LoVo (cell line): ENCODE results near the gene CAPS2.
"Not testable (repeated sequence)": the region's sequence is repeated elsewhere in the genome, so short reads cannot be mapped to it uniquely, and the experiment has no call there.

ENCODE experiments used
- DNase-seq: peaks from one replicate; pipeline ENCODE4 v3.0.0-alpha.2; 2016; ENCODE audit warnings: low spot score

Gene CAPS2

DNA sequence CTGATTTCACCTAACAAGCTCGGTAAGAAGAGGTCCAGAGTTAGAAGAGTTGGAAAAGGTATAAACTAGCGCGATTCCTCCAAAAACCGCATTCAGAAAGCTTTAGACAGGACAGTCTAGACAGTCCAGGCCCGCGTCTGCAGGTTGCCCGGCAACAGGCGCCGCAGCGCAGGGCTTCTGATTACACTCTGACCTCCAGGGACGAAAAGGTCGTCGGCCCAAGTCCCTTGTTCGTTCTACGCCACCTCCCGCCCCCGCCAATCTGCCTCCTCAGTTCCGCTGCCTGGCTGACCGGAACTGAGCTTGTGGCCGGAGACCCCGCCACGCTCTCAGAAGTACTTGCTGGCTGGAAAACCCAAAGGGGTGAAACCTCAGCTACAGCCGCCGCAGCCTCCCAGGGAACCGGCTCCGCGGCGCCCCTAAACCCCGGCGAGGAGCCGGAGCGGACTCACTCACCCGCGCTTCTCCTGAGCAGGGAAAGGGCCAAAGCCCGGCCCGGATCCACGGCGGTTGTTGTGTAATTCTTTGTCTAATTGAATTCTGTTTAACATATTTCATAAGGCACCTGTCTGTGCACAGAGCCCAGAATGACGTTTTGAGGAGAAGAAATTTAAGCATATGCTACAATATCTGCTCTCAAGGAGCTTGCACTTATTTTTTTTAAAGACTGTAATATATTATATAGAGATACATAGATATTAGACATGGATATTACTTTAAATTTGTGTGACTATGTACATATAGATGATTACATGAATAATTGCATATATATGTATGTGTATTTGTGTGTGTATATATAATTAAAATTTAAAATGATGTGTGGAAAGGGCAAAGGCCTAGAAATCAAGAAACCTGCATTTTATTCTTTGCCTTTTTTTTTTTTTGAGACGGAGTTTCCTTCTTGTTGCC is at the start of gene CAPS2:
Gene CAPS2 (minus strand): TSS at position 407 of the 909 bp plus-strand sequence. CDS start 3,826 bp downstream, outside the sequence.
- peak; percentile 89 for DNase-seq

DNA sequence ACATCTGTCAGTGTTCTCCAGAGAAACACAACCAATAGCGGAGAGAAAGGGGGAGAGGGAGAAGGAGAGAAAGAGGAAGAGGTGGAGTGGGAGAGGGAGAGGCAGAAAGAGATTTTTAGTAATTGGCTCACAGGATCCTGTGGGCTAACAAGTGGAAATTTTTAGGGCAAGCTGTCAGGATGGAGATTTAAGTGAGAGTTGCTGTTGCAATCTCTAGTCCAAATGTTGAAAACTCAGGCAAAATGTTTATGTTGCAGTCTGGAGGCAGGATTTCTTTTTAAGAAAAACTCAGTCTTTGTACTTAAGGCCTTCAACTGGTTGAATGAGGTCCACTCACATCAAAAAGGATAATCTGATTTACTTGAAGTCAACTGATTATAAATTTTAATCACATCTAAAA is 48.2 kb upstream of the CAPS2 start:
- DNase-seq = no peak

DNA sequence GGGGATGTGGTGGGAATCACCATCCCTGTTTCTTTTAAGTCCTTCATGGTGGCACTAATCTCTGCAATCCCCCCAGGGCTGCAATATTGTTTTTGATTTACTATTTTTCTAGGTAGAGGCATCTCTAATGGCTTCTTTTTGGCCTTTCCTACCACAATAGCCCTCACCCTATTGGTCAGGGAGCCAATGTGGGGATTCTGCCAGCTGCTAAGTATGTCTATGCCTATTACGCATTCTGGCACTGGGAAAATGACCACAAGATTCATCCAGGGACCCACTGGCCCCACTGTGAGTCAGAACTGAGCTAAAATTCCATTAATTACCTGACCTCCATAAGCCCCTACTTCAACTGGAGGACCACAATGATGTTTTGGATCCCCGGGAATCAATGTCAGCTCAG is 44.8 kb upstream of the CAPS2 start:
- DNase-seq = no peak

DNA sequence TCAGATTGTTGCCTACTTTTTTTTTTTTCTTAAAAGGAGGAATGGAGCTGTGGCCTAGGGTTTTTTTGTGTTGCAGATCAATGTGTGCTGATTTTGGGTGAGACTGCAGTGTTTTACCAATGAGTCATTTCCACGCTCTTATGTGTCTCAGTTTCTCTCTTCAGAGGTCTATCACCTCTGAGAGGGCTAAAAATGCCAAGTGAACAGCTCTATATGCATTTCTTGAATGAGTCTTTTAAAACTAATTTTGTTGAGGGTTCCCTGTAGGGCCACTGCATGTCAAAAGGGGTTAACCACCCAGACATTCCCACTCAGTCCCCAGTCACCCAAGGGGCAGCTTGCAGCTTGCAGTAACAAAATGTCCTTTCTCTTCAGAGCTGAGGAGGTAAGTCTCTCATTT is 36.5 kb upstream of the CAPS2 start:
- DNase-seq = no peak

DNA sequence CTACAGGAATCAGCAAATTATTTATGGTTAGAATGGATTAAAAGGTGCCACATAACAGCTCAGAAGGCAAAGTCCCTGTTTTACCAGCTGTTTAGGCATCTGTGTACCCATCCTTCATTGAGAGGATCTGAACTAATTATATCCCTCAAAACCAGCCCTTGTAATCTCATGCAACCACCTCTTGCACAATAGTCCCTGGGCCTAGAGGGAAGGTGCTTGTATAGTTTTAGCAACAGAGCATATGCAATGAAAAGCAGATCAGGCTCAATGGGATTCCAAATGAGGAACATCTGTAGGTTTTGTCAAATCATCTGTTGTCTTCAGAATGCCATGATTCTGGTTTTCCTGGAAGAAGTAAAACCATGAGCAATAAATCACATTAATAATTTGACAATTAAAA is 34.8 kb upstream of the CAPS2 start:
- no peak for DNase-seq

DNA sequence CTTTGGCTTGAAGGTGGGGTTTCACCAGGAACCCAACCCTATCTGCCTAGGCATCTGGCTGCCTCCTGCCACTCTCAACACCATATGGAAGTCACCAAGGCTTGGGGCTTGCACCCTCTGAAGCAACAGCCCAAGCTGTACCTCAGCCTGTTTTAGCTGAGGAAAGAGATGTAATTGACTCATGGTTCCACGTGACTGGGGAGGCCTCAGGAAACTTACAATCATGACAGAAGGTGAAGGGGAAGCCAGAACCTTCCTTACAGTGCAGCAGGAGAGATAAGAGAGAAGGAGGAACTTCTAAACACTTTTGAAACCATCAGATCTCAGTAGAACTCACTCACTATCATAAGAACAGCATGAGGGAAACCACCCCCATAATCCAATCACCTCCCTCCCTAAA is 31.3 kb upstream of the CAPS2 start:
- no peak for DNase-seq

DNA sequence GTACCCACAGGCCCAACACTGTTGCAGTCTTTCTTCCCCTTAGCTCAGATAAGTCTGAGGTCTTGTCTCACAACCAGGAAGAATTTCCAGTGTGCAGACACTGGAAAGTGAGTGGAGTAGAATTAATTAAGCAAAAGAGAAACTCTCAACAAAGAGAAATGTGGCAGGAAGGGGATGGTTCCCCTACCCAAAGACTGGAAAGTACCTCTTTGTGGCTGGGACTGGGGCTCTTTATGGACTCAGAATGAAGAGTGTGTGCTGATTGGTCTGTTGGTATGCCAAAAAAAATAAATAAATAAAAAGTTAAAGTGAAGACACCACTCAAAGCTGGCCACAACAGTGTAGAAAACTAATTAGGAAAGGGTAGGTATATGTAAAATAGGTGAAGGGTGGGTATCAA is 30.8 kb upstream of the CAPS2 start:
- no peak for DNase-seq

DNA sequence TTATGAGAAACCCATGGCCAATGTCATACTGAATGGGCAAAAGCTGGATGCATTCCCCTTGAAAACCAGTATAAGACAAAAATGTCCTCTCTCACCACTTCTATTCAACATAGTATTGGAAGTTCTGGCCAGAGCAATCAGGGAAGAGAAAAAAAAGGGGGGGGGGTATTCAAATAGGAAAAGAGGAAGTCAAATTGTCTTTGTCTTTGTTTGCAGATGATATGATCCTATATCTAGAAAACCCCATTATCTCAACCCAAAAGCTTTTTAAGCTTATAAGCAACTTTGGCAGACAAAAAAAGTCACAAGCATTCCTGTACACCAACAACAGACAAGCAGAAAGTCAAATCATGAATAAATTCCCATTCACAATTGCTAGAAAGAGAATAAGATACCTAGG is 23.9 kb upstream of the CAPS2 start:
- DNase-seq = no peak

DNA sequence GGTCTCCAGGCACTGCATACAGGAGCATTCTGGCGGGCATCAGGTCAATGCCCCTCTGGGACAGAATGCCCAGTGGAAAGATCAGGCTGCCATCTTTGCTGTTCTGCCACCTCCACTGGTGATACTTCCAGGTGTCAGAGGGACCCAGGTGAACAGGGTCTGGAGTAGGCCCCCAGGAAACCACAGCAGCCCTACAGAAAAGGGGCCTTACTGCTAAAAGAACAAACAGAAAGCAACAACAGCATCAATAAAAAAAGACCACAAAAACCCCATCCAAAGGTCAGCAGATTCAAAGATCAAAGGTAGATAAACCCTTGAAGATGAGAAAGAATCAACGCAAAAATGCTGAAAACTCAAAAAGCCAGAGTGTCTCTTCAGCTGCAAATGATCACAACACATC is 20.3 kb upstream of the CAPS2 start:
- no peak for DNase-seq

DNA sequence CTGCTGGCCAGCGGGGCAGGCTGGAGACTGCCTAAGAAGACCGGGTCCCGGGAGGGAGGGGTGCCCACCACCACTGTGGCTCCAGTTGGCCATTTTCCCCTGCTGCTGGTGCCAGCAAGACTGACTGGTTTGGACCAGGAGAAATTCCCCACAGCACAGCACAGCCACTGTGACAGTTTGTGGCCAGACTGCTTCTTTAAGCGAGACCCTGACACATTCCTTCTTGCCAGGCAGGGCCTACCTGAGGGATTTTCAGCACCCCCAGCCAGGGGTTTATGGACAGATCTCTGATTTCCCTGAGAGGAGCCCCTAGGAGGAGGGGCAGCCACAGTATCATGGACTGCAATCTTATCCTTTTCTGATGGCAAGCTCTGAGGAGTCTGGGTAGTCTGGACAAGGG is 19.8 kb upstream of the CAPS2 start:
- DNase-seq = no peak

DNA sequence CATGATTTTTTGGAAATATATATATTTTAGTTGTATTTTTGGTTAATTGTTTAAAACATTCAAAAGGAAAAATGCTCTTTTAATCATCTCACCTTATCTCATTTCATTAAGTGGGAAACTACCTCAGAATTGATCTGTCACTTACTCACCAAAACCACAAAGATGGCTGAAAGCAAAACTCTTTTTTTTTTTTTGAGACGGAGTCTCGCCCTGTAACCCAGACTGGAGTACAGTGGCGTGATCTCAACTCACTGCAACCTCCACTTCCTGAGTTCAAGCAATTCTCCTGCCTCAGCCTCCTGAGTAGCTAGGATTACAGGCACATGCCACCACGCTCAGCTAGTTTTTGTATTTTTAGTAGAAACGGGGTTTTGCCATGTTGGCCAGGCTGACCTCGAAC is 16.1 kb upstream of the CAPS2 start:
- not testable (repeated sequence) for DNase-seq

DNA sequence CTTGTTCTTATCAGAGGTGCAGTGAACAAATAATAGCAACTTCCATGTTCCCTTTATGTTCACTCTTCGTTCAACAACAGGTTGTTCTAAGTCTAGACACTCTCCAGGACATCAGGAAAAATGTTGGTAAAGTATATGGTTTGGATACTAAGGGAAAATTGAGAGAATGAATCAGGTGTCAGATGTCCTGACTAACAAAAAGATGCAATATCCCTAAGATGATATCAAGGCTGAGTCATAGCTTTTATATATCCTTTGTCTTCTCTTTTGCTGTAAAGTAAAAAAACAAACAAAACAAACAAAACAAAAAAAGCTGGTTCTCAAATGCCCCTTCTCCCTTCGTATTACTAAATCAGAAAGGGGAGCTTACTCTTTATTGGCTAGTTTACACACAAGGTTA is 15.4 kb upstream of the CAPS2 start:
- DNase-seq = no peak

DNA sequence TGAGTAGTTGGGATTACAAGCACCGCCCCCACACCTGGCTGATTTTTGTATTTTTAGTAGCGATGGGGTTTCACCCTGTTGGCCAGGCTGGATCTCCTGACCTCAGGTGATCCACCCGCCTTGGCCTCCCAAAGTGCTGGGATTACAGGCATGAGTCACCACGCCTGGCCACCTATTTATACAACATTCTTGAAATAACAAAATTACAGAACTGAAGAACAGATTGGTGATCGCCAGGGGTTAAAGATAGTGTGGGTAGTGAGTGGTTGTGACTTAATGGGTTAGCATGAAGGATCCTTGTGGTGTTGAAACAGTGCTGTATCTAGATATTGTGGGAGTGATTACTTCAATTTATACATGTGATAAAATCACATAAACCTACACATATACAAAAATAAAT is 11.7 kb upstream of the CAPS2 start:
- DNase-seq = no peak

DNA sequence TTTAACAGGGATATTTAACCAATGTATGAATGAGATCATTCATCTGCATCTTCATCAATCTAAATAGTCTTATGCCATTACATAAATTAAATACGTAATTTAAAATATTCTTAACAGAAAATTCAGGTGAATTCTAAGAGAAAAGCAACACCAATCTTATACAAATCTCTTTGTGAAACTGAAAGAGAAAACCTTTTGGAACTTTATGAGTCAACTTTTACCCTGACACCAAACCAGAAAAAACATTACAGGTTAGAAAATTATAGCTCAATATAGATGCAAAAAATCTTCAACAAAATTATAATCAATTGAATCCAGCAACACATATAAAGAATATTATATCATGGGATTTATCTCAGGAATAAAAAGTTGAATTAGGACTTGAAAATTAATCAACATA is 7.8 kb upstream of the CAPS2 start:
- DNase-seq = no peak

DNA sequence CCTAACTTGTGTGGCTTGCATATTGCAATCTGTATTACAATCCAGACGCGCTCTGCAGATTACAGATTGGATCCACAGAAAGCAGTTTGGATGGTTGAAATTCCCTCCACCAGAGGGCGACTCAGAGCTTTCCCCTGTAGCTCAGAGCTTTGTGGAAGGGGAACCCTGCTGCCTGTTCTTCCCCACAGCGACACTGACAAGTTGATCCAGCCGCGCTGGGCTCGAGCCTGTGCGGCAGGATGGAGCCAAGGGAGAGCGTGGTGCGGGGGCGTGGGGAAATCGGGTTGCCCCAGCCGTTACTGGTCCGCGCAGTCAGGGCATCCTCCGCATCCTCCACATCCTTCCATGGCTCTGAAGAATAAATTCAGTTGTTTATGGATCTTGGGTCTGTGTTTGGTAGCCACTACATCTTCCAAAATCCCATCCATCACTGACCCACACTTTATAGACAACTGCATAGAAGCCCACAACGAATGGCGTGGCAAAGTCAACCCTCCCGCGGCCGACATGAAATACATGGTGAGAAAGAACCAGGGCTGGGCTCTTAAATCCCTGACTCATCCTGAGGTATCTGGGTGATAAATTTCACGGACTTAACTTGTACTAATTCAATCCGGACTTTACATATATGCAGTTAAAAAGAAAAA is 4.4 kb upstream of the CAPS2 start, which contains the start of gene GLIPR1L1:
Gene GLIPR1L1 (plus strand): TSS at position 287 of the 647 bp plus-strand sequence. CDS start 59 bp downstream, at position 346.
- DNase-seq = peak; percentile 37

DNA sequence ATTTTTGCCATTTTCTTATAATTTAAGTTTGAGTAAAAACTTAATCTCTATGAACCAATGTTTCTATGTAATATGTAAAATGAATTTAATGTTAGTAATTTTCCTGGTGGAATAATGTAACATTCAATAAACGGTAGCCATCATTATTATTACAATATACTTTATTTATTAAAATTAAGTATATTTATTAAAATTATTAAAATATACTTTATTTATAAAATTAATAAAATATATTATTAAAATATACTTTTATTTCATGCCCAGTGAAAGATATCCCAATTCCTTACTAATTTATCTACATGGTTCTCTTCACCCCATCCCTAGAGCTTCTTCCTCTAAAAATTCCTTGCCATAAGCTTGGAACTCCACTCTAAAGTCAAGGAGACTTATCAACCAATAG is 2.5 kb downstream of the CAPS2 start:
- no peak for DNase-seq

DNA sequence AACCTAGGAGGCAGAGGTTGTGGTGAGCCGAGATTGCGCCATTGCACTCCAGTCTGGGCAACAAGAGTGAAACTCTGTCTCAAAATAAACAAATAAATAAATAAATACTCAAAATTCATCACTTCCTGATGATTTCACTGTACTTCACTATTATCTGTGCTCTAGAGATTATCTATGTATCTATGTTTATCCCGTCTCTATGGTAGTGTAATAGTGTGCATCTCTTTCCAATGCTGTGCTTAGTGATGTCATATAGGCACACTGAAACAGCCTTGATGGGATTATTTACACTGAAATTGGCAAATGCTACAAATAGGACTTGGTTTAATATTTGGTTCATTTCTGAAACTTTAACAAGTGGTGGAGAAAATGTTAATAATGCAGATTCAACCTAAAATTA is 6.5 kb downstream of the CAPS2 start:
- DNase-seq = no peak

DNA sequence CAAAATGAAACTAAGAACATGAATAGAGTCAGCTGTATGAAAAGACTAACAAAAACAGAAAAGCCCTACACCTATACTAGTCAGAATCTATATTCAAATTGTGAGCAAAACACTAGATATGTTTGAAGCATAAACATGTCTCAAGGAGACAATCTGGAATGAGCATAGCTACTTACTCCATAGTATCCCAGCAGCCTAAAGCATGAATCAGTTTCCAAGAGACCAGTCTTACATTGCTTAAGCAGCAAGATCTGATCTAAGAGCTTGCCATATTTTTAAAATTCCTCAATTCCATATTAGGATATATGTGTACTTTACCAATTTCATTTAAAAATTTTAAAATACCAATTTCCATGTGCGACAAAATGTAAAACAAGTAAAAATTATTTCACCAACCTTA is 7.7 kb downstream of the CAPS2 start:
- no peak for DNase-seq

DNA sequence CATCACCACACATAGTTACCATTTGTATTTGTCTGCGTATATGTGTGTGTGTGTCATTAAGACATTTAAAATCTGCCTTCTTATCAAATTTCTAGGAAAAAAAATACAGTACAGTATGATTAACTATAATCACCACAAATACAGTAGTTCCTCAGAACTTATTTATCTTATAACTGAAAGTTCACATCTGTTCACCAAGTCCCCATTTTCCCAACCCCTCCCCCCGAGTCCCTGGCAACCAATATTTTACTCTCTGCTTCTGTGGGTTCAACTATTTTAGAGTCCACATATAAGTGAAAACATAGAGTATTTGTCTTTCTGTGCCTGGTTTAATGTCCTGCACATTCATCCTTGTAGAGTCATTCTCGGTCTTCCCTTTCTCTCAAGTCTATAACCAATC is 12.3 kb downstream of the CAPS2 start:
- no peak for DNase-seq

DNA sequence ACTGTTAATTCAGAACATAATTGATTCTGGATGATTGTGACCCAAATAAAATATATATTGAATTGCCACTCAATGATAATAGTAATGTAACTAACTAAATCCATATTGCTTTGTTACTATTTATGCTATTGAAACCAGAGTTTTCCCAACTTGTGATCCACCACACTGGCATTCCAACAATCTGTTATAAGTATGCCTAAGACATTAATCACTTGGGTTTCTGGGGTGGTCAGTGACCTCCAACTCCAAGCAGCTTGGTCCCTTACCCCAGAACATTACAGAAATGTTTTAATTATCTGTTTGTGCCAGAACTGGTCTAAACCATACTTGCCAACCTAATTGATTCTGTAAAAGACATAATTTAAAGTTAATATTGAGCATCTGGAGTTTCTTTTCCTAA is 14.6 kb downstream of the CAPS2 start:
- no peak for DNase-seq

DNA sequence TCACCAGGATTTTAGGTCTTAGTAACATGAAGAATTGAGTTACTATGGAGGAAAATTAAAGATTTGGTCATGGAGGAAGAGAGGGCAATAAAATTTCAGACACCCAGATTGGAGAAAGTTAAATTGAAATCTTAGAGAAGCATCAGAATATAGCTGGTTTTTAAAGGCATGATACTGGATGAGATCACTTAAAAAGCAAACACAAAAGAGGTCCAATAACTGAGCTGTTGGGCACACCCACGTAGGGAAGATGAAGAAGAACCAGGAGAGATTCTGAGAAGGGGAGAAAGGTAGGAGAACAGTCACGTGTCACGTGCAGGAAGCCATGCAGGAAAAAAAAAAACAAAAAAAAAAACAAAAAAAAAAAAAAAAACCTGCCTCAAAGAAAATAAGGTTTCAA is 18.8 kb downstream of the CAPS2 start:
- DNase-seq = no peak

DNA sequence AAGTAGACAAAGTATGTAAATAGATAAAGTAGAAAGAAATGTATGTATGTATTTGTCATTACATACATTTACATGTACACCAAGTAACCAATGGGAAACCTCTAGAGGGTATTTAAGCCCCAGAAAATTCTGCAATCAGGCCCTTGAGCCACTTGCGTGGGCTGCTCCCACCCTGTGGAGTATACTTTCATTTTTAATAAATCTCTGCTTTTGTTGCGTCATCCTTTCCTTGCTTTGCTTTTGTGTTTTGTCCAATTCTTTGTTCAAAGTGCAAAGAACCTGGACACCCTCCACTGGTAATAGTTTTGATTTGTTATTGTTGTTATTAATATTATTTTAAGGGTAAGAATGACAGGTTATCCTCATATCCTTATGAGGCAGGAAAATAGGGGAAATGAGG is 21.8 kb downstream of the CAPS2 start:
- no peak for DNase-seq
